ENCODE results near the gene LCNL1. TPM values are rescaled to one million over a fixed set of nuclear protein-coding genes. Genes with fewer than 3 reads are reported as not detected.

LCNL1 gene
- total and polyA plus RNA-seq, 2 of the 13 experiments (the other 11 are each of a cell fraction or from before 2014, with no cell fraction given): not detected

- TF ChIP-seq NR2C2 (CRISPR knock-in tag; IDR thresholded peaks at IDR 0.05; ENCODE audit: borderline replicate concordance): no peak
- no peak for TF ChIP-seq NFKBIZ (CRISPR knock-in tag; IDR thresholded peaks at IDR 0.05)
- TF ChIP-seq POLR2AphosphoS2 (IDR thresholded peaks at IDR 0.05; ENCODE audit: low read depth, low read length): no peak
- TF ChIP-seq NCOR1 (IDR thresholded peaks at IDR 0.05; ENCODE audit: borderline replicate concordance, low read length): no peak
- no peak for TF ChIP-seq NCOA1 (CRISPR knock-in tag; IDR thresholded peaks at IDR 0.05)
- no peak for TF ChIP-seq MTA1 (CRISPR knock-in tag; IDR thresholded peaks at IDR 0.05; ENCODE audit: borderline replicate concordance)
- no peak for TF ChIP-seq ARHGAP35 (CRISPR knock-in tag; IDR thresholded peaks at IDR 0.05; ENCODE audit: borderline replicate concordance)
- TF ChIP-seq CREBL2 (CRISPR knock-in tag; IDR thresholded peaks at IDR 0.05; ENCODE audit: borderline replicate concordance): 0 out of 2 replicates have a peak, but pooled peaks have one; percentile 46
- 0 out of 2 replicates have a peak, but pooled peaks have one; percentile 13 for TF ChIP-seq SNAPC4 (CRISPR knock-in tag; IDR thresholded peaks at IDR 0.05)
- TF ChIP-seq GMEB2 (CRISPR knock-in tag; IDR thresholded peaks at IDR 0.05; ENCODE audit: low read depth): no peak
- no peak for TF ChIP-seq GTF3A (CRISPR knock-in tag; conservative IDR thresholded peaks at IDR 0.05)
- no peak for TF ChIP-seq MIXL1 (CRISPR knock-in tag; IDR thresholded peaks at IDR 0.05)
- no peak for TF ChIP-seq KDM6A (CRISPR knock-in tag; IDR thresholded peaks at IDR 0.05; ENCODE audit: low read depth)
- peak; percentile 25 for TF ChIP-seq AGO2 (optimal IDR thresholded peaks at IDR 0.05; ENCODE audit: low read depth, low read length)
- TF ChIP-seq, protein P1, sequence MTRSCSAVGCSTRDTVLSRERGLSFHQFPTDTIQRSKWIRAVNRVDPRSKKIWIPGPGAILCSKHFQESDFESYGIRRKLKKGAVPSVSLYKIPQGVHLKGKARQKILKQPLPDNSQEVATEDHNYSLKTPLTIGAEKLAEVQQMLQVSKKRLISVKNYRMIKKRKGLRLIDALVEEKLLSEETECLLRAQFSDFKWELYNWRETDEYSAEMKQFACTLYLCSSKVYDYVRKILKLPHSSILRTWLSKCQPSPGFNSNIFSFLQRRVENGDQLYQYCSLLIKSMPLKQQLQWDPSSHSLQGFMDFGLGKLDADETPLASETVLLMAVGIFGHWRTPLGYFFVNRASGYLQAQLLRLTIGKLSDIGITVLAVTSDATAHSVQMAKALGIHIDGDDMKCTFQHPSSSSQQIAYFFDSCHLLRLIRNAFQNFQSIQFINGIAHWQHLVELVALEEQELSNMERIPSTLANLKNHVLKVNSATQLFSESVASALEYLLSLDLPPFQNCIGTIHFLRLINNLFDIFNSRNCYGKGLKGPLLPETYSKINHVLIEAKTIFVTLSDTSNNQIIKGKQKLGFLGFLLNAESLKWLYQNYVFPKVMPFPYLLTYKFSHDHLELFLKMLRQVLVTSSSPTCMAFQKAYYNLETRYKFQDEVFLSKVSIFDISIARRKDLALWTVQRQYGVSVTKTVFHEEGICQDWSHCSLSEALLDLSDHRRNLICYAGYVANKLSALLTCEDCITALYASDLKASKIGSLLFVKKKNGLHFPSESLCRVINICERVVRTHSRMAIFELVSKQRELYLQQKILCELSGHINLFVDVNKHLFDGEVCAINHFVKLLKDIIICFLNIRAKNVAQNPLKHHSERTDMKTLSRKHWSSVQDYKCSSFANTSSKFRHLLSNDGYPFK (CRISPR knock-in tag; IDR thresholded peaks at IDR 0.05; ENCODE audit: borderline replicate concordance): no peak
- TF ChIP-seq EED (CRISPR knock-in tag; IDR thresholded peaks at IDR 0.05): no peak
- TF ChIP-seq THYN1 (CRISPR knock-in tag; IDR thresholded peaks at IDR 0.05; ENCODE audit: borderline replicate concordance, low read depth): no peak
- no peak for TF ChIP-seq BCL6 (CRISPR knock-in tag; IDR thresholded peaks at IDR 0.05)
- TF ChIP-seq ZNF10 (CRISPR knock-in tag; IDR thresholded peaks at IDR 0.05; ENCODE audit: borderline replicate concordance, low read depth): no peak
Observed at GRCh38 chr9:136947028-136947891, 35.5 kb upstream of the LCNL1 start (continued).
